ENCODE results near the gene CCDC110.

DNA sequence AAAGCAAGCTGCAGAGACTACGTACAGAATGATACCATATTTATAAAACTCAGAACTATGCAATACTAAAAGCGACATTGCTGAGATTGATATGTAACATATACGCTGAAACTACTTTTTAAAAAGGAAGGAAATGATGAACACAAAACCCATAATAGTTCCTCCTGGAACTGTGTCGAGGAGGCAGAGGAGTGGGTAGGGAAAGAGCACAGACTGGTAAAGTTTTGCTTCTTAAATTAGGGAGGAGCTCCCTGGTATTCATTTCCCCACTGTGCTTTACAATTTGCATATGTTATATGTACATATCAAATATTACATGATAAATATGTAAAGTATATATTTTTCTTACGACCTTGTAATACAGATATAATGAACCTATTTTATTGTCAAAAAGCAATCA lies 59.7 kb downstream of the CCDC110 start:
- TF ChIP-seq, protein P1, sequence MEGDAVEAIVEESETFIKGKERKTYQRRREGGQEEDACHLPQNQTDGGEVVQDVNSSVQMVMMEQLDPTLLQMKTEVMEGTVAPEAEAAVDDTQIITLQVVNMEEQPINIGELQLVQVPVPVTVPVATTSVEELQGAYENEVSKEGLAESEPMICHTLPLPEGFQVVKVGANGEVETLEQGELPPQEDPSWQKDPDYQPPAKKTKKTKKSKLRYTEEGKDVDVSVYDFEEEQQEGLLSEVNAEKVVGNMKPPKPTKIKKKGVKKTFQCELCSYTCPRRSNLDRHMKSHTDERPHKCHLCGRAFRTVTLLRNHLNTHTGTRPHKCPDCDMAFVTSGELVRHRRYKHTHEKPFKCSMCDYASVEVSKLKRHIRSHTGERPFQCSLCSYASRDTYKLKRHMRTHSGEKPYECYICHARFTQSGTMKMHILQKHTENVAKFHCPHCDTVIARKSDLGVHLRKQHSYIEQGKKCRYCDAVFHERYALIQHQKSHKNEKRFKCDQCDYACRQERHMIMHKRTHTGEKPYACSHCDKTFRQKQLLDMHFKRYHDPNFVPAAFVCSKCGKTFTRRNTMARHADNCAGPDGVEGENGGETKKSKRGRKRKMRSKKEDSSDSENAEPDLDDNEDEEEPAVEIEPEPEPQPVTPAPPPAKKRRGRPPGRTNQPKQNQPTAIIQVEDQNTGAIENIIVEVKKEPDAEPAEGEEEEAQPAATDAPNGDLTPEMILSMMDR (IDR thresholded peaks at IDR 0.05) = no peak
- TF ChIP-seq POLR2A (IDR thresholded peaks at IDR 0.05) = no peak
